ENCODE measurements around the gene VASP. TPM values are rescaled to one million over a fixed set of nuclear protein-coding genes. Genes with fewer than 3 reads are reported as not detected.

Gene VASP
- total and polyA plus RNA-seq, 9 of the 15 experiments (the other 6 are each of a cell fraction or from before 2014, with no cell fraction given), result 16.7 to 261 (median 112) TPM

DNA sequence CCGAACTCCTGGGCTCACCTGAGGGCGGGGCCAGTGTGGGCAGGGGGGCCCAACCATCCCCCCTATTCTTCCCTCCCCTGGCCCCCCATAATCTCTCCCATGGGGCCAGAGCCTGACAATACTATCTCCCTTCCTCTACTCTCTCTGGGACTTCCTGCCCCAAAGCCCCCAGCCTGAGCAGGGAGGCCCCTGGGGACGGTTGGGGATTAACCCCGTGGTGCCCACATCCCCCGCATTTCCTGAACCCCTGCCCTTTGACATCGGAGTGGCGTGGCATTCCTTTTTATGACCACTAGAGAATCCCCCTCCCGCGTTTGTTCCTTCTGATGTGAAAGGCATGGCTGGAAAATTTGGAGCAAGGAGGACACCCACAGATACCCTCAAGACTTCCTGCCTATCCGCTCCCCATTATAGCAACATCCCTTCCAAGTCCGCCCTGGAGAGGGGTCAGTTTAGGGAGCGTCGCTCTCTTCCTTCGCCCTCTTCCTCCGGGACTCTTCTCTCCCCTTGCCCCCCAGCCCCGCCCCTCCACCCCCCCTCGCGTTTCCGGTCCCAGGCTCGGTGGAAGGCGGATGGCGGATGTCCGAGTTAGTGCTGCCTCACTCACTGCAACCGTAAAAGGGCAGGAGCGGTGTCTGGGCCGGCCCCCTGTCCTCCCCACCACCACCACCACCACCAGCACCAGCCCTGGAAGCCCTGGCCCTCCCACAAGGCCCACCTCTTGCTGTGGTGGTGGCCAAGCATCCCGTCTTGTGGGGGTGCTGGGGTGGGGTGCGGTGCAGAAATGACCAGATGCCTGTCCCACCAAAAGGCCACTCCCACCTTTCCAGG, 1.8 kb downstream of the VASP start (continued):
- no peak for TF ChIP-seq ZNF277 (CRISPR knock-in tag; IDR thresholded peaks at IDR 0.05; ENCODE audit: borderline replicate concordance)
- no peak for TF ChIP-seq HMGN3 (IDR thresholded peaks at IDR 0.05; ENCODE audit: borderline replicate concordance, extremely low read depth, insufficient read length, low read depth, low read length)
- no peak for TF ChIP-seq ZNF609 (CRISPR knock-in tag; IDR thresholded peaks at IDR 0.05; ENCODE audit: borderline replicate concordance)
- no peak; the same call in none of the 2 replicates for TF ChIP-seq SP1 (CRISPR knock-in tag; IDR thresholded peaks at IDR 0.05)
- TF ChIP-seq YY1 (IDR thresholded peaks at IDR 0.05; ENCODE audit: borderline replicate concordance in 1 of 3, control insufficient read depth in 1 of 3, extremely low read depth in 1 of 3, insufficient read depth in 3 of 3, insufficient read length in 1 of 3, insufficient replicate concordance in 2 of 3, low read depth in 1 of 3, low read length in 2 of 3), result peak in 1 of 3 experiments; percentile 68
- no peak for TF ChIP-seq TCF15 (CRISPR knock-in tag; IDR thresholded peaks at IDR 0.05)
- peak; percentile 21; the same call in 1 of the 2 replicates for TF ChIP-seq ZNF444 (CRISPR knock-in tag; IDR thresholded peaks at IDR 0.05)
- no peak for TF ChIP-seq MCM3 (IDR thresholded peaks at IDR 0.05)
- no peak for TF ChIP-seq STAG1 (CRISPR knock-in tag; IDR thresholded peaks at IDR 0.05; ENCODE audit: borderline replicate concordance)
- TF ChIP-seq TCF7L2 (IDR thresholded peaks at IDR 0.05; ENCODE audit: low read depth, low read length), result no peak
- peak in 1 of 2 experiments; percentile 61; a peak in 1 of 4 replicates for TF ChIP-seq ETV6 (IDR thresholded peaks at IDR 0.05; ENCODE audit: borderline replicate concordance in 1 of 2, low read depth in 2 of 2, low read length in 1 of 2)
- no peak for TF ChIP-seq ETV6 (CRISPR knock-in tag; IDR thresholded peaks at IDR 0.05; ENCODE audit: borderline replicate concordance)
- no peak for TF ChIP-seq FOXJ3 (CRISPR knock-in tag; IDR thresholded peaks at IDR 0.05)
- no peak for TF ChIP-seq ZNF197 (CRISPR knock-in tag; IDR thresholded peaks at IDR 0.05; ENCODE audit: low read depth)
- peak in 1 of 2 experiments; percentile 64; a peak in 1 of 4 replicates for TF ChIP-seq ZNF639 (CRISPR knock-in tag; conservative IDR thresholded peaks at IDR 0.05 in 1 of 2, IDR thresholded peaks at IDR 0.05 in 1 of 2)
- TF ChIP-seq SIN3B (IDR thresholded peaks at IDR 0.05; ENCODE audit: low read depth), result no peak
- TF ChIP-seq NFIC (IDR thresholded peaks at IDR 0.05), result peak; percentile 22; the same call in 1 of the 2 replicates

Data from K562 (cell line).